HG03139 (cell line): ENCODE data around the gene PHF1.

Experiments
- ATAC-seq: cut with Tn5 transposase; IDR thresholded peaks from one replicate; pipeline ENCODE4 v1.9.1; 2021; ENCODE audit not compliant: unreplicated experiment

The PHF1 gene

GRCh38 chr6:33430991-33431879 lies 20.4 kb downstream of the PHF1 start:
- ATAC-seq, result no peak

DNA sequence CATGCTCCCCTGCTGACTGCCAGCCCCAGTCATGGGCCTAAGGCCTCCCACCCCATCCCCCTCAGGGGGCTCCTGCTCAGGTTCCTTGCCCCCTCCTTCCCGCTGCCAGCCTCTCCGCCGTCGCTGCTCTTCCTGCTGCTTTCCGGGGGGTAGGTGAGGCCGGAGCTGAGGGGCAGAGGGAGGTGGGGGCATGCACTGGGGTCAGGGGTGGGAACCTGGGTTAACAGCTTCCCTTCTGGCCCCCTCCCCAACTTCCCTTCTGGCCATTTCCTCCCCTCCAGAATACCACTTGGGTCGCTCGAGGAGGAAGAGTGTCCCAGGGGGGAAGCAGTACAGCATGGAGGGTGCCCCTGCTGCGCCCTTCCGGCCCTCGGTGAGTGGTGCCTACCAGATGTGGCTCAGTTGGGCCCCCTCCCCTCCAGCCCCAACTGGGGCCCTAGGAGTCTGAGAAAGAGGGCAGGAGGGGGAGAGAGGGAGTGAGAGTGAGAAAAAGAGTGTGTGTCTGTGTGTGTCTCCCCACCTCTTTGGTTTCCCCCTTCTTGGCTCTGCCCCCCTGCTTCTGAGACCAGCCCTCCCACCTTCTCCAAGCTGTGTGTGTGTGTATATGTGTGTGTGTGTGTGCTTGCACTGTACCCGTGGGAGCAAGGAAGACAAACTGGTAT lies 21.2 kb downstream of the PHF1 start:
- no peak for ATAC-seq

GRCh38 chr6:33432546-33432945 lies 21.7 kb downstream of the PHF1 start:
- ATAC-seq, result no peak

DNA sequence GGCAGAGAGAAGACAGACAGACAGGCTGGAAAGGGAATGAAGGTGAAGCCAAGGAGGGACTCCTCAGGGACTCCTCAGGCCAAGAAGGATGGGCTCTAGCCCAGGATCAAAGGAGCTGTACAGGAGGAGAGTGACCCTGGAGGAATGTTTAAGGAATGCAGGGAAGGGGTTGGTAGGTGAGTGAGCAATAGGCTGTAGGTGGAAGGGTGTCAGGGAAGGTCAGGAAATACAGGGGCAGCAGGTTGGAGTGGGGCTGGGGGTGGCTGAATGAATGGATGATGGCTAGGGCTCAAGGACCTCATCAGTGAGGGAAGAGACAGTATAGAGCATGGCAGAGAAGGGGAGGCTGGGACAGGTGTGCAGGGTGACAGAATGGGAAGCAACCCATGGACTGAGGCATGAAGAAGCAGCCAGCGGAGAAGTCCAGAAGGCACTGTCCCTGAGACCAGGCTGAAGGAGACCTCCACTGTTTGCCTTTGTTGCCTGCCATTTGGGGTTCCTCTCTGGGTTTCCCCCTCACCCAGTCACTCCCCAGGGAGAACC lies 22.3 kb downstream of the PHF1 start:
- ATAC-seq, result no peak

- no peak for ATAC-seq
These were observed 22.9 kb downstream of the PHF1 start for GRCh38 chr6:33433544-33434191.

DNA sequence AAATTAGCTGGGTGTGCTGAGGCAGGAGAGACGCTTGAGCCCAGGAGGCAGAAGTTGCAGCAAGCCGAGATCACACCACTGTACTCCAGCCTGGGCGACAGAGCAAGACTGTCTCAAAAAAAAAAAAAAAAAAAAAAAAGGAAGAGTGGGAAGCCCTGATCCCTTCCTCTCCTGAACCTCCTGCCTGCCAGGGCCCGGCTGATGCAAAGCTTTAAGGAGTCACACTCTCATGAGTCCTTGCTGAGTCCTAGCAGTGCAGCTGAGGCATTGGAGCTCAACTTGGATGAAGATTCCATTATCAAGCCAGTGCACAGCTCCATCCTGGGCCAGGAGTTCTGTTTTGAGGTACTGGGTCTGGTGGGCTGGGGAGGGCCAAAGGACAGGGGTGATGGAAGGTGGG lies 24.1 kb downstream of the PHF1 start:
- ATAC-seq, result no peak

- ATAC-seq, result no peak
These were observed 26.9 kb downstream of the PHF1 start for GRCh38 chr6:33437666-33438065.

- no peak for ATAC-seq
These were observed 28.3 kb downstream of the PHF1 start for GRCh38 chr6:33438978-33439594.

DNA sequence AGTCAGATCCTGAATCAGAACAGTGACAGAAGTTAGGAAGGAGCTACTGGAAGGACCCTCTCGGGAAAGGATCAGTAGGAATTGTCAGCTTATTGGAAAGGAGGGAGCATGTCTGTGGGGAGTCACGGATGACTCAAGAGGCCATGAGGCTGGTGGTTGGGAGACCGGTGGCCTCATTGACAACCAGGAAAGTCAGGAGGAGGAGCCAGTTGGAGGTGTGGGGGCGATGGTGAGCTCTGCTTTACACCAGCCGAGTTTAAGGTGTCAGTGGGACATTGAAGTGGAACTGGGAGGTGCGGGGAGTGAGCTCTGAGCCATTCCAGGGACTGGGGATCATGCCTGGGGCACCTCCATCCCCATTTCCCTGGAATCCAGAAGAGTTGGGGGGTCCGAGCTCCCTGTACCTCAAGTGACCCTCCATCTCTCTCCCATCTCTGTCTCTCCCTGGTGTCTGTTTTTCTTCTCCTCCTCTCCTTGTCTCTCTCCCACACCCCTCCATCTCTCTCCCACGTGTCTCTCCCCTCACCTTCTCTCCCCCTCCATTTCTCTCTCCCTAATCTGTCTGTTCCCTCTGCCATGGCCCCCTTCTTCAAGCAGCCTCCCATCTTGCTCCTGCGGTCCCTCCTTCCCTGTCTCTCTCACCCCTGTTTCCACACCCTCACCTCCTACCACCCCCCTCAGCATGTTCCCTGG lies 29.3 kb downstream of the PHF1 start:
- ATAC-seq, result no peak

GRCh38 chr6:33440649-33441309 lies 30.0 kb downstream of the PHF1 start:
- no peak for ATAC-seq

GRCh38 chr6:33441457-33441856 lies 30.6 kb downstream of the PHF1 start:
- ATAC-seq, result no peak

DNA sequence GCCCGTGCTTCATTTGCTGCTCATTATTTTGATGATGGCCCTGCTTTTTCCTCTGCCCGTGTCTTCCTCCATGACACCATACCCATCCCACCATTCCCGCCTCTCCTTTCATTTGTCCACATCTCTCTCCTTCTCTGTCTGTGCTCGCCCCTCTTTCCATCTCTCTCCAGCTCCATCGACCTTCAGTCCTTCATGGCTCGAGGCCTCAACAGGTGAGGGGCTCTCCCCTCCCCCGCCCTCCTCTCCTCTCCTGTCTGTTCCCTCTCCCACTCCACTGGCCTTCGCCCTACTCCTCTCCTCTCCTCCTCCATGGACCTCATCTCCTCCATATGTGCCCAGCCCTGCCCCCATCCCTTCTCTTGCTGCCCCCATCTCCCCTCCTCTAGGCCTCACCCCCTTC lies 31.5 kb downstream of the PHF1 start:
- no peak for ATAC-seq

DNA sequence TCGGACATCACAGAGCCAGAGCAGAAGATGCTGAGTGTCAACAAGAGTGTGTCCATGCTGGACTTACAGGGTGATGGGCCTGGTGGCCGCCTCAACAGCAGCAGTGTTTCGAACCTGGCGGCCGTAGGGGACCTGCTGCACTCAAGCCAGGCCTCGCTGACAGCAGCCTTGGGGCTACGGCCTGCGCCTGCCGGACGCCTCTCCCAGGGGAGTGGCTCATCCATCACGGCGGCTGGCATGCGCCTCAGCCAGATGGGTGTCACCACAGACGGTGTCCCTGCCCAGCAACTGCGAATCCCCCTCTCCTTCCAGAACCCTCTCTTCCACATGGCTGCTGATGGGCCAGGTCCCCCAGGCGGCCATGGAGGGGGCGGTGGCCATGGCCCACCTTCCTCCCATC lies 32.2 kb downstream of the PHF1 start:
- ATAC-seq, result no peak

DNA sequence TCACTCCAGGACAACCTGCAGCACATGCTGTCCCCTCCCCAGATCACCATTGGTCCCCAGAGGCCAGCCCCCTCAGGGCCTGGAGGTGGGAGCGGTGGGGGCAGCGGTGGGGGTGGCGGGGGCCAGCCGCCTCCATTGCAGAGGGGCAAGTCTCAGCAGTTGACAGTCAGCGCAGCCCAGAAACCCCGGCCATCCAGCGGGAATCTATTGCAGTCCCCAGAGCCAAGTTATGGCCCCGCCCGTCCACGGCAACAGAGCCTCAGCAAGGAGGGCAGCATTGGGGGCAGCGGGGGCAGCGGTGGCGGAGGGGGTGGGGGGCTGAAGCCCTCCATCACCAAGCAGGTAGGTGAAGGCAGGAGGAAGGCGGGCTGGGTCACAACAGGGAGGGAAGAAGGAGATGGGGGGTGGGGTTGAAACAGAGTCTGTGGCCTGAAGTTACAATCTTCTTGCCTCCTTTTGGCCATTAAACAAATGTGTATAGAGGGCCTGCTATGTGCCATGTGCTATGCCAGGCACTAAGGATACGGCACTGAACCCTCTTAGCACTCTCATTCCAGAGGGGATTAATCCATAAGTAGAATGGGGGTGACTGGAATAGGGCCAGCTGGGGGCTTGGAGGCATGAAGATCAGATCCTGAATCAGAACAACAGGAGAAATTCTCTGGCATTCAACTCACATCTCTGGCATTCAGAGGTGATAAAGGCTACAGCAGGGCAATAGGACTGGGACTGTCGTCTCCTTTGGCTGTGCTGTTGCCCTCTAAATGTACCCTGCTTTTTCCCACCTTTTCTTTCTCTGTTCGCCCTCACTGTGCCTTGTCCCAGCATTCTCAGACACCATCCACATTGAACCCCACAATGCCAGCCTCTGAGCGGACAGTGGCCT lies 33.0 kb downstream of the PHF1 start:
- no peak for ATAC-seq

GRCh38 chr6:33445119-33445603 lies 34.3 kb downstream of the PHF1 start:
- ATAC-seq, result no peak

DNA sequence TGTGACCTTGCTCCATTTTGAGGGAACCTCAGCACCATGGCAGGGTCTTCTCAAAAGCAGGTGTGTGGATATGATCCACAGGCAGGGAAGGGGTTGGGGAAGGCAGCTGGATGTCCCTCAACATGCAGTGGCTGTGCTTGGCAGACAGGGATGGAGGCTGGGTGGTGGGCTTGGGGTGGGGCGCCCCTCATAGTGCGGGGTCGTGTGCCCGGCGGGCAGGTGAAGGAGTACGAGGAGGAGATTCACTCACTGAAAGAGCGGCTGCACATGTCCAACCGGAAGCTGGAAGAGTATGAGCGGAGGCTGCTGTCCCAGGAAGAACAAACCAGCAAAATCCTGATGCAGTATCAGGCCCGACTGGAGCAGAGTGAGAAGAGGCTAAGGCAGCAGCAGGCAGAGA lies 35.5 kb downstream of the PHF1 start:
- no peak for ATAC-seq

- ATAC-seq, result no peak
These were observed 39.6 kb downstream of the PHF1 start for GRCh38 chr6:33450434-33450833.

GRCh38 chr6:33451606-33452005 lies 40.8 kb downstream of the PHF1 start:
- ATAC-seq, result no peak

- ATAC-seq, result no peak
These were observed 41.7 kb downstream of the PHF1 start for GRCh38 chr6:33452496-33452895.
